Endothelial cell of umbilical vein (primary cell): Measurements from ENCODE around the gene CCDC3. TPM values are rescaled to one million over a fixed set of nuclear protein-coding genes. Genes with fewer than 3 reads are reported as not detected.

Source experiments
- BruUV-seq: library from RNA; stranded (reverse); fragments of 400-500 nt; replicated peaks from 2 replicates; lab custom pipeline; 2021; lab: Mats Ljungman, UMichigan
- CTCF ChIA-PET: fragments of 300-600, 350-600 bp; sonication (Branson Sonifier 250); formaldehyde crosslinking; loops from one replicate; lab custom pipeline; 2021; ENCODE audit warnings: antibody characterized with exemption, inconsistent platforms; lab: Charles Lee
- POLR2A ChIA-PET: fragments of 300-600, 350-600 bp; sonication (Branson Sonifier 250); formaldehyde crosslinking; loops from one replicate; lab custom pipeline; 2021; ENCODE audit warnings: antibody characterized with exemption, inconsistent platforms; lab: Charles Lee
- DNase-seq: peaks from one replicate; pipeline ENCODE4 v3.0.0-alpha.2; 2011; ENCODE audit warnings: low read depth, low spot score
- FAIRE-seq: peaks from 2 replicates; lab custom pipeline; 2011; peaks lifted over from hg19 to GRCh38; lab: Jason Lieb, UNC
- H2AFZ ChIP-seq: 2 replicates; pipeline ENCODE4 v1.6.0; 2012; ENCODE audit warnings: low read depth, low read length, control low read depth, inconsistent platforms
- H3K27ac ChIP-seq: 2 replicates; pipeline ENCODE4 v1.5.1; 2011; ENCODE audit warnings: low read depth, mild to moderate bottlenecking, control low read depth, low read length, moderate library complexity; ENCODE audit not compliant: insufficient read depth
- H3K27me3 ChIP-seq, 2 experiments: 2 replicates each; pipeline versions ENCODE4 v1.6.0 to v1.6.1; 2011; ENCODE audit warnings: low read length in 2 of 2, mixed read lengths in 1 of 2; ENCODE audit not compliant: control insufficient read depth in 2 of 2, insufficient read depth in 2 of 2
- H3K36me3 ChIP-seq, 2 experiments: 2 replicates in 1 of 2; 3 replicates in 1 of 2; pipeline ENCODE4 v1.5.1; 2011; ENCODE audit warnings: low read length in 2 of 2, mild to moderate bottlenecking in 1 of 2, moderate library complexity in 1 of 2; ENCODE audit not compliant: control insufficient read depth in 2 of 2, insufficient read depth in 2 of 2; ENCODE audit errors: extremely low read depth in 1 of 2
- H3K4me1 ChIP-seq: 3 replicates; pipeline ENCODE4 v1.5.1; 2011; ENCODE audit warnings: mild to moderate bottlenecking, low read length; ENCODE audit not compliant: control insufficient read depth, insufficient read depth; ENCODE audit errors: extremely low read depth
- H3K4me2 ChIP-seq: 2 replicates; pipeline ENCODE4 v1.6.1; 2011; ENCODE audit warnings: low read length, control low read depth, mixed read lengths; ENCODE audit not compliant: insufficient read depth
- H3K4me3 ChIP-seq, 3 experiments: fragments of 200-600 bp in 1 of 3; sonication (generic), shearing (Covaris generic) in 1 of 3; replicated peaks in 1 of 3; 2 replicates each; pipeline ENCODE4 v1.5.1; 2011 to 2016; ENCODE audit warnings: control low read depth in 3 of 3, low read length in 3 of 3, mild to moderate bottlenecking in 2 of 3, inconsistent platforms in 1 of 3, low read depth in 1 of 3, moderate library complexity in 1 of 3; ENCODE audit not compliant: insufficient read depth in 1 of 3
- H3K79me2 ChIP-seq: 2 replicates; pipeline ENCODE4 v1.6.0; 2012; ENCODE audit warnings: low read length, inconsistent platforms; ENCODE audit not compliant: control insufficient read depth, insufficient read depth
- H3K9ac ChIP-seq: replicated peaks from 2 replicates; pipeline ENCODE3; 2011; ENCODE audit warnings: low read length, control low read depth; ENCODE audit not compliant: insufficient read depth; ENCODE audit errors: extremely low read depth
- H3K9me1 ChIP-seq: replicated peaks from 3 replicates; pipeline ENCODE4 v1.6.0; 2011; ENCODE audit warnings: mild to moderate bottlenecking, low read length; ENCODE audit not compliant: control insufficient read depth, insufficient read depth; ENCODE audit errors: extremely low read depth
- H3K9me3 ChIP-seq: replicated peaks from 2 replicates; pipeline ENCODE4 v1.5.1; 2012; ENCODE audit warnings: low read length, inconsistent platforms; ENCODE audit not compliant: control insufficient read depth, insufficient read depth
- H4K20me1 ChIP-seq: replicated peaks from 2 replicates; pipeline ENCODE3; 2011; ENCODE audit warnings: mild to moderate bottlenecking, low read length; ENCODE audit not compliant: control insufficient read depth, insufficient read depth; ENCODE audit errors: extremely low read depth
- CTCF ChIP-seq, 2 donors: IDR thresholded peaks; 1 replicate in 1 of 2; 2 replicates in 1 of 2; pipeline ENCODE4 v1.5.1; 2011; ENCODE audit warnings: low read length in 2 of 2, mild to moderate bottlenecking in 2 of 2, moderate library complexity in 2 of 2, control low read depth in 1 of 2, inconsistent platforms in 1 of 2, low read depth in 1 of 2; ENCODE audit not compliant: insufficient read depth in 1 of 2; ENCODE audit errors: extremely low read depth in 1 of 2
- EZH2 ChIP-seq: IDR thresholded peaks from 2 replicates; pipeline ENCODE4 v1.6.1; 2012; ENCODE audit warnings: borderline replicate concordance, low read depth, mild to moderate bottlenecking, moderate library complexity, low read length, inconsistent platforms; ENCODE audit not compliant: severe bottlenecking
- FOS ChIP-seq: IDR thresholded peaks from 2 replicates; pipeline ENCODE4 v1.6.1; 2011; ENCODE audit warnings: mild to moderate bottlenecking, low read length, moderate library complexity, borderline replicate concordance; ENCODE audit not compliant: insufficient read depth
- GATA2 ChIP-seq: IDR thresholded peaks from 2 replicates; pipeline ENCODE4 v1.7.0; 2011; ENCODE audit warnings: low read depth, mild to moderate bottlenecking, moderate library complexity, mixed read lengths, low read length; ENCODE audit not compliant: insufficient read length, insufficient read depth
- JUN ChIP-seq: IDR thresholded peaks from 2 replicates; pipeline ENCODE4 v1.6.1; 2011; ENCODE audit warnings: borderline replicate concordance, low read depth; ENCODE audit not compliant: insufficient read length, insufficient read depth
- MAX ChIP-seq: IDR thresholded peaks from 2 replicates; pipeline ENCODE4 v1.6.1; 2011; ENCODE audit not compliant: insufficient read depth, insufficient read length
- MYC ChIP-seq: IDR thresholded peaks from one replicate; pipeline ENCODE4 v1.6.1; 2011; ENCODE audit warnings: mild to moderate bottlenecking, low read depth, low read length
- POLR2A ChIP-seq: IDR thresholded peaks from 2 replicates; pipeline ENCODE4 v1.6.1; 2012; ENCODE audit warnings: low read depth, mild to moderate bottlenecking, control low read depth, low read length
- POLR2AphosphoS5 ChIP-seq: IDR thresholded peaks from 2 replicates; pipeline ENCODE4 v1.6.1; 2012; ENCODE audit warnings: low read depth, mild to moderate bottlenecking, control low read depth, low read length, moderate library complexity; ENCODE audit not compliant: insufficient read depth
- dilution Hi-C: fragments of 300-500 bp; cut with MboI; formaldehyde crosslinking; loops from one replicate; pipeline ENCODE4 v1.15.0; 2019; ENCODE audit warnings: low sequenced_read_pairs; ENCODE audit not compliant: extremely low pct_ligation_motif_present
- intact Hi-C: fragments of 100-400 bp; cut with micrococcal nuclease; formaldehyde crosslinking; loops from one replicate; pipeline ENCODE4 v1.10.0; 2022
- polyA plus RNA-seq, 4 experiments: library from polyadenylated mRNA; depleted of rRNA in 3 of 4; stranded (reverse) in 3 of 4; unstranded in 1 of 4; fragments of >200 nt; gene quantifications; 2 replicates each; pipeline versions ENCODE4 v1.2.1 to v1.2.3, GENCODE V29; 2011 to 2012; ENCODE audit warnings: missing spikeins in 1 of 4
- total RNA-seq: library from RNA; stranded (reverse); gene quantifications from 2 replicates; pipeline ENCODE4 v1.2.3, GENCODE V29; 2021

The CCDC3 gene
- total and polyA plus RNA-seq, 2 donors (not counting 3 experiments of a cell fraction or from before 2014, with no cell fraction given): 0.90 to 1.4 TPM

DNA sequence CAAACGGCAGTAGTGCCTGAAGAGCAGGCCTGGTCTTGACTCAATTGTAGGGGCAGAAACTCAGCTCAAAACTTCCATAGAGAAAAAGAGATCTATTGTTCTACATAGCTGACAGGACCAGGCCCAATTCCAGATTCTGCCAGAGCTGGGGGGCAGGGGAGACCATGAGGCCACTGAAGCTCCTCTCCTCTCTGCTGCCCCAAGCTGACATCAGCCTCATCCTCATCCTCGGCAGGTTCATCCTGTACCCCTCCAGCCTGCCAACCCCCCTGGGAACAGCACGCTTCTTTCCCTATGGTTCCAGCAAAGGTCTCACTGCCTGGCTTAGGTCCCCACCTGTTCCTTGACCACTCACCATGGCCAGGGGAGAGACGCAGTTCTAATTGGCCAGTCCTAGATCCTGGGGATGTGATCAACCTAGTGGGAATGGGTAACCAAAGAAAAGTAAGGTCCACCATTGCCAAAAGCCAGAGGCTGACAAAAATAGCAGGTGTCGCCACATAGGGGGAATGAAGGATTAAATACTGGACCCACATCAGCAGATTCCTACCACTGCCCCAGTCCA lies 42.9 kb downstream of the CCDC3 start:
- no peaks in the 10 kb centered on the region for H3K79me2 ChIP-seq
- no peak overlapping the region for H3K4me3 ChIP-seq
- H3K9ac ChIP-seq: no peak overlapping the region
- H3K27ac ChIP-seq: no peak overlapping the region
- H3K4me2 ChIP-seq: no peak overlapping the region
- intact Hi-C loops (no loop called here), dilution Hi-C loops (no loop called here)
- ChIA-PET POLR2A (no interaction called here), CTCF (no interaction called here)
- no peaks in the 10 kb centered on the region for H3K9me1 ChIP-seq
- H4K20me1 ChIP-seq: no peaks in the 10 kb centered on the region
- no peaks in the 10 kb centered on the region for H3K4me1 ChIP-seq
- no TSS peak for BruUV-seq
- H3K9me3 ChIP-seq: no peaks in the 10 kb centered on the region
- H2AFZ ChIP-seq: no peak overlapping the region
- TF ChIP-seq MAX (no peak), MYC (no peak), FOS (no peak), POLR2AphosphoS5 (no peak), EZH2 (no peak), JUN (no peak), POLR2A (no peak), GATA2 (no peak), CTCF (IDR thresholded peaks at IDR 0.05; ENCODE audit: extremely low read depth in 1 of 2, insufficient read depth in 1 of 2, low read depth in 1 of 2, low read length in 2 of 2) (no peak)
- no peaks in the 10 kb centered on the region for H3K36me3 ChIP-seq
- DNase-seq: no peak
- no peak for FAIRE-seq
- H3K27me3 ChIP-seq: peaks cover 2 to 8% of the 10 kb centered on the region in 2 experiments
